ENCODE measurements around the gene HEPN1. TPM values are rescaled to one million over a fixed set of nuclear protein-coding genes. Genes with fewer than 3 reads are reported as not detected.

The HEPN1 gene
- total and polyA plus RNA-seq, 5 donors from 2014 or later = not detected

Other genes with a start within 250 kb of the HEPN1 start
- gene SIAE, start 245.5 kb upstream of the HEPN1 start, total RNA-seq = 5.0 TPM
- gene SIAE, start 245.5 kb upstream of the HEPN1 start, polyA plus RNA-seq = 1 to 10 TPM; 1.4 to 3.0 (median 2.3) TPM
- 0.22 TPM for gene SPA17, start 245.3 kb upstream of the HEPN1 start, total RNA-seq
- gene SPA17, start 245.3 kb upstream of the HEPN1 start, polyA plus RNA-seq = 1 to 10 TPM; 1.0 to 2.5 (median 1.3) TPM
- gene NRGN, start 179.3 kb upstream of the HEPN1 start, total RNA-seq = 58.8 TPM
- under 1 TPM; 0.16 to 0.23 (median 0.22) TPM for gene NRGN, start 179.3 kb upstream of the HEPN1 start, polyA plus RNA-seq
- 0.44 TPM for gene VSIG2, start 167.0 kb upstream of the HEPN1 start, total RNA-seq
- gene VSIG2, start 167.0 kb upstream of the HEPN1 start, polyA plus RNA-seq = 1 to 10 TPM in 2 of 4 donors, under 1 TPM in 2; 0.71 to 3.9 (median 0.95) TPM
- gene ESAM, start 157.0 kb upstream of the HEPN1 start, total RNA-seq = 3.0 TPM
- 1 to 10 TPM in 2 of 4 donors, under 1 TPM in 1, not detected in 1; 0.55 to 3.1 (median 2.3) TPM for gene ESAM, start 157.0 kb upstream of the HEPN1 start, polyA plus RNA-seq
- 10.0 TPM for gene MSANTD2, start 118.8 kb upstream of the HEPN1 start, total RNA-seq
- gene MSANTD2, start 118.8 kb upstream of the HEPN1 start, polyA plus RNA-seq = 1 to 10 TPM; 1.9 to 5.4 (median 4.2) TPM
- 4.4 TPM for gene ROBO3, start 53.8 kb upstream of the HEPN1 start, total RNA-seq
- gene ROBO3, start 53.8 kb upstream of the HEPN1 start, polyA plus RNA-seq = 1 to 10 TPM in 2 of 4 donors, under 1 TPM in 2; 0.34 to 4.6 (median 1.3) TPM
- gene ROBO4, start 21.4 kb upstream of the HEPN1 start, total RNA-seq = 1.0 TPM
- under 1 TPM in 1 of 4 donors, not detected in 3; 0.05 TPM for gene ROBO4, start 21.4 kb upstream of the HEPN1 start, polyA plus RNA-seq
- not detected for gene HEPACAM, start 16.8 kb downstream of the HEPN1 start, total RNA-seq
- gene HEPACAM, start 16.8 kb downstream of the HEPN1 start, polyA plus RNA-seq = not detected
- 0.64 TPM for gene CCDC15, start 35.0 kb downstream of the HEPN1 start, total RNA-seq
- 1 to 10 TPM in 3 of 4 donors, under 1 TPM in 1; 0.81 to 1.8 (median 1.5) TPM for gene CCDC15, start 35.0 kb downstream of the HEPN1 start, polyA plus RNA-seq
- gene SLC37A2, start 144.1 kb downstream of the HEPN1 start, total RNA-seq = not detected
- gene SLC37A2, start 144.1 kb downstream of the HEPN1 start, polyA plus RNA-seq = under 1 TPM in 3 of 4 donors, not detected in 1; 0.17 to 0.41 (median 0.24) TPM
- 9.7 TPM for gene TMEM218, start 192.4 kb downstream of the HEPN1 start, total RNA-seq
- gene TMEM218, start 192.4 kb downstream of the HEPN1 start, polyA plus RNA-seq = 10 to 100 TPM; 34.4 to 42.8 (median 41.2) TPM
- gene PKNOX2, start 245.5 kb downstream of the HEPN1 start, total RNA-seq = not detected
- not detected for gene PKNOX2, start 245.5 kb downstream of the HEPN1 start, polyA plus RNA-seq